ENCODE measurements around the gene TMEM132D. TPM values are rescaled to one million over a fixed set of nuclear protein-coding genes. Genes with fewer than 3 reads are reported as not detected.

Gene TMEM132D
- total RNA-seq, 2 donors from 2014 or later, result 4.4 to 14.2 TPM

- Mint-ChIP-seq H3K9me3 (peaks cover 14% of the 10 kb centered on the region), H3K36me3 (ENCODE audit: low read depth) (peaks cover 20% of the 10 kb centered on the region), H3K4me3 (no peak overlapping the region), H3K27ac (no peak overlapping the region), H3K27me3 (ENCODE audit: insufficient read depth) (no peaks in the 10 kb centered on the region), H3K4me1 (peaks cover 2% of the 10 kb centered on the region)
- no peaks in the 10 kb centered on the region for H3K27me3 ChIP-seq (ENCODE audit: control insufficient read depth, insufficient read depth, low read length, poor library complexity, severe bottlenecking)
- no peaks in the 10 kb centered on the region for H3K4me1 ChIP-seq (ENCODE audit: control insufficient read depth, insufficient read depth, low read length)
- no peak for DNase-seq
- H3K4me3 ChIP-seq (ENCODE audit: low read length), result no peak overlapping the region
- TF ChIP-seq CTCF (conservative IDR thresholded peaks at IDR 0.05), result no peak
- no peaks in the 10 kb centered on the region for H3K36me3 ChIP-seq (ENCODE audit: control insufficient read depth, insufficient read depth, low read length)
- H3K27ac ChIP-seq (ENCODE audit: low read depth, low read length), result no peak overlapping the region
- no peak overlapping the region for H3K9ac ChIP-seq (ENCODE audit: extremely low read depth, low read length, poor library complexity, severe bottlenecking)
- H3K9me3 ChIP-seq (ENCODE audit: control insufficient read depth, low read length), result peaks cover 18% of the 10 kb centered on the region
- WGBS, 2 experiments (ENCODE audit: insufficient coverage in 1 of 2, insufficient read length in 1 of 2), result 82 to 92% methylated on average over 2 to 7 of the region's 7 CpGs
These were observed 227.4 kb downstream of the TMEM132D start for GRCh38 chr12:129676411-129676810.

GRCh38 chr12:129675947-129676346, 227.9 kb downstream of the TMEM132D start:
- H3K27ac Mint-ChIP-seq, result no peak overlapping the region
- peaks cover 9% of the 10 kb centered on the region for H3K9me3 Mint-ChIP-seq
- H3K36me3 Mint-ChIP-seq (ENCODE audit: low read depth), result peaks cover 15% of the 10 kb centered on the region

GRCh38 chr12:129675496-129675895, 228.3 kb downstream of the TMEM132D start:
- Mint-ChIP-seq H3K4me3 (no peak overlapping the region), H3K4me1 (peaks cover 2% of the 10 kb centered on the region), H3K36me3 (ENCODE audit: low read depth) (peaks cover 11% of the 10 kb centered on the region), H3K27ac (no peak overlapping the region), H3K27me3 (ENCODE audit: insufficient read depth) (no peaks in the 10 kb centered on the region), H3K9me3 (peaks cover 5% of the 10 kb centered on the region)
- Histone ChIP-seq H3K27me3 (ENCODE audit: control insufficient read depth, insufficient read depth, low read length, poor library complexity, severe bottlenecking) (no peaks in the 10 kb centered on the region), H3K4me3 (ENCODE audit: low read length) (no peak overlapping the region), H3K27ac (ENCODE audit: low read depth, low read length) (no peak overlapping the region), H3K36me3 (ENCODE audit: control insufficient read depth, insufficient read depth, low read length) (no peaks in the 10 kb centered on the region), H3K9ac (ENCODE audit: extremely low read depth, low read length, poor library complexity, severe bottlenecking) (no peak overlapping the region), H3K4me1 (ENCODE audit: control insufficient read depth, insufficient read depth, low read length) (no peaks in the 10 kb centered on the region), H3K9me3 (ENCODE audit: control insufficient read depth, low read length) (peaks cover 9% of the 10 kb centered on the region)
- no peak for DNase-seq
- TF ChIP-seq CTCF (conservative IDR thresholded peaks at IDR 0.05), result no peak
- WGBS, 2 experiments (ENCODE audit: insufficient coverage in 1 of 2, insufficient read length in 1 of 2), result 88 to 100% methylated on average over 2 to 3 of the region's 4 CpGs

More at GRCh38 chr12:129675947-129676346, 227.9 kb downstream of the TMEM132D start:
- TF ChIP-seq CTCF (conservative IDR thresholded peaks at IDR 0.05), result no peak
- Histone ChIP-seq H3K27me3 (ENCODE audit: control insufficient read depth, insufficient read depth, low read length, poor library complexity, severe bottlenecking) (no peaks in the 10 kb centered on the region), H3K4me1 (ENCODE audit: control insufficient read depth, insufficient read depth, low read length) (no peaks in the 10 kb centered on the region), H3K27ac (ENCODE audit: low read depth, low read length) (no peak overlapping the region), H3K9ac (ENCODE audit: extremely low read depth, low read length, poor library complexity, severe bottlenecking) (no peak overlapping the region), H3K4me3 (ENCODE audit: low read length) (no peak overlapping the region), H3K36me3 (ENCODE audit: control insufficient read depth, insufficient read depth, low read length) (no peaks in the 10 kb centered on the region), H3K9me3 (ENCODE audit: control insufficient read depth, low read length) (peaks cover 13% of the 10 kb centered on the region)
- DNase-seq, result no peak
- no peaks in the 10 kb centered on the region for H3K27me3 Mint-ChIP-seq (ENCODE audit: insufficient read depth)
- peaks cover 2% of the 10 kb centered on the region for H3K4me1 Mint-ChIP-seq
- H3K4me3 Mint-ChIP-seq, result no peak overlapping the region
- 83 to 95% methylated on average over 2 to 3 of the region's 3 CpGs for WGBS, 2 experiments (ENCODE audit: insufficient coverage in 1 of 2, insufficient read length in 1 of 2)
